HG02642 (cell line): ENCODE data around the gene NLGN1.
"Not testable (repeated sequence)": the region's sequence is repeated elsewhere in the genome, so short reads cannot be mapped to it uniquely, and the experiment has no call there.

Experiments used
- ATAC-seq: cut with Tn5 transposase; IDR thresholded peaks from one replicate; pipeline ENCODE4 v1.9.1; 2021; ENCODE audit warnings: mild to moderate bottlenecking; ENCODE audit not compliant: unreplicated experiment, poor library complexity

The NLGN1 gene

DNA sequence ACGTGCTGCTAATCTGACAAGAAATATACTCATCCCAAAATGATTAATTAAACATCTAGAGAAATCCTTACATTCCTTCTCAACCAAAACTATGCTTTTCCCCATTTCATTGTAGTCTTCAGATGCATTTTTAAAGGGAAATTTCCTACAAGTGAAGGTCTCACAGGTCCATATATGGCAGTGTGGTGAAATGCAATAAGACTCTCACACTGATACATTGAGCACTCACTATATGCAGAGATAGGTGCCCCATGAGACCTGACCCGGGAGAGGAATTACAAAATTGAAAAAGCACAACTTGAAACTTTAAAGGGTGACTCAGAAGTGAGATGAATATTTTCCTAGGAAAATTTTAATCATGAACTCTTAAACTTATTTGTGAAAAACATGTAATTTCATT is 832.4 kb downstream of the NLGN1 start:
- ATAC-seq, result no peak

DNA sequence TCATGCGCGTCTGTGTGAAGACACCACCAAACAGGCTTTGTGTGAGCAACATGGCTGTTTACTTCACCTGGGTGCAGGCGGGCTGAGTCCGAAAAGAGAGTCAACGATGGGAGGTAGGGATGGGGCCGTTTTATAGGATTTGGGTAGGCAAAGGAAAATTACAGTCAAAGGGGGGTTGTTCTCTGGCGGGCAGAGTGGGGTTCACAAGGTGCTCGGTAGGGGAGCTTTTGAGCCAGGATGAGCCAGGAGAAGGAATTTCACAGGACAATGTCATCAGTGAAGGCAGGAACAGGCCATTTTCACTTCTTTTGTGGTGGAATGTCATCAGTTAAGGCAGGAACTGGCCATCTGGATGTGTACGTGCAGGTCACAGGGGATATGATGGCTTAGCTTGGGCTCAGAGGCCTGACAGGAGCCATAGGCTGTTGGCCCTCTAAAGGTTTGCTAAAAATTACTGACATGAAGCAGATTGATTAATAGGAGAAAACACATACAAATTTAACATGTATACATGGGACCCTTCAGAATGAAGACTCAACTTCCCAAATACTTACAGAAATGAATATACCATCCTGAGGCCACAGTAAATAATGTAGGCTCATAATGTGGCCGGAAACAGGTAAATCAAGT is 834.6 kb downstream of the NLGN1 start:
- ATAC-seq, result not testable (repeated sequence)

DNA sequence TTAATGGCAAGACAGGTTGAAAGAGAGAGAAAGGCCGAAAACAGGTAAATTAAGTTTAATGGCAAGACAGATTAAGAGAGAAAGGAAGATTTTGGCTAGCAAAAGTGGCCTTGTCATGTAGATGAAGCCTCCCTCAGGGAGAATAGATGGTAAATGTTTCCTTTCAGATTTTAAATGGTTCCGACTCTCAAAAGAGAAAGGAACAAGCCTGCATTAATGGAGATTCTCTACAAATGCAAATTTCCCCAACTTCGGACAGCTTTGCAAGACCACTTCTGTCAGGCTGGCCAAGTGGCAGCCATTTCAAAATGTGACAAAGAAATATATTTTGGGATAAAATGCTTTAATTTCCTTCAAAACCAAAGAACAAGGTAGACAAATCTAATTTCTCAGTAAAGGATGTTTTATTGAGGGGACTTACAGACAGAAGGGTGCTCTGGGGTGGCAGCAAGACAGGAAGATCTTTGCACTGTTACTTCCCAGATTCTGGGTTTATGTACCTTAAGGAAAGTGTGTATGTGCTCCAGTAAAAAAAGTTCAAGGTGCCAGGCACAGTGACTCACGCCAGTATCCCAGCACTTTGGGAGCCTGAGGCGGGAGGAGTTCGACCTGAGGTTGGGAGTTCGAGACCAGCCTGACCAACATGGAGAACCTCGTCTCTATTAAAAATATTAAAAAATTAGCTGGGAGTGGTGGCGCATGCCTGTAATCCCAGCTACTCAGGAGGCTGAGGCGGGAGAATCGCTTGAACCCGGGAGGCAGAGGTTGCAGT is 835.3 kb downstream of the NLGN1 start:
- no peak for ATAC-seq

DNA sequence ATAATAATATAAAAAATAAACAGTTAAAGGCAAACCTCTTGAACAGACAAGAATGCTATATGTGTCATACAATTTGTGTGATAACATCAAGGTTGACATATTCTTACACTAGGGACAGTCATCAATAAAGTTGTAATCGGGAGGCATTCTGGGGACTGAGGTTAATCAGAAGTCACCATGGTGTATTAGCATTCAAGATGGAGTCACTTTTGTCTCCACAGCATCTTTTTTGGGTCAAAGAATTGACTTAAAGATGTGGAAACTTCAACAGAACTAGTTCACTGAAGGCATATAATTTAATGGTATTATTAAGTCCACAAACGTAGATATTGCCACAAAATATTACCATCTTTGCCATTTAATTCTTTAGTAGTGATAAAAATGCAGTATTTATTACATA is 836.0 kb downstream of the NLGN1 start:
- no peak for ATAC-seq

DNA sequence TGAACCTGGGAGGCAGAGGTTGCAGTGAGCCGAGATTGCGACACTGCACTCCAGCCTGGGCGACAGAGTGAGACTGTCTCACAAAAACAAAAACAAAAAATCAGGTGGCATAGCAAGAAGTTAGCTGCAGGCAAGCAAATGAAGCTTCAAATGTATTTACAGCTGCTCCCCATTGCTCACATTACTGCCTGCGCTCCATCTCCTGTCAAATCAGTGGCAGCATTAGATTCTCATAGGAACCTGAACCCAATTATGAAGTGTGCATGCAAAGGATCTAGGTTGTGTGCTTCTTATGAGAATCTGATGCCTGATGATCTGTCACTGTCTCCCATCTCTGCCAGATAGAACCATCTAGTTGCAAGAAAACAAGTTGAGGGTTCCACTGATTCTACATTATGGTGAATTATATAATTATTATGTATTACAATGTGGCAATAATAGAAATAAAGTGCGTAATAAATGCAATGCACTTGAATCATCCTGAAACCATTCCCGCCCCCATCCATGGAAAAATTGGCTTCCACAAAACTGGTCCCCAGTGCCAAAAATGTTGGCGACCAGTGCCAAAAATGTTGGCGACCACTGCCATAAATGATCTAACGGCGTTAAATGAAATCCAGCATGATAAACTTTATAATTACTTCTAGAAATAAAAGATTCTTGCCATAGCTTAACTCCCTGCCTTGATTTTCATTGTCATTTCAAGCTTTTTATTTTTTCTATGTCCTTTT is 844.9 kb downstream of the NLGN1 start:
- no peak for ATAC-seq

DNA sequence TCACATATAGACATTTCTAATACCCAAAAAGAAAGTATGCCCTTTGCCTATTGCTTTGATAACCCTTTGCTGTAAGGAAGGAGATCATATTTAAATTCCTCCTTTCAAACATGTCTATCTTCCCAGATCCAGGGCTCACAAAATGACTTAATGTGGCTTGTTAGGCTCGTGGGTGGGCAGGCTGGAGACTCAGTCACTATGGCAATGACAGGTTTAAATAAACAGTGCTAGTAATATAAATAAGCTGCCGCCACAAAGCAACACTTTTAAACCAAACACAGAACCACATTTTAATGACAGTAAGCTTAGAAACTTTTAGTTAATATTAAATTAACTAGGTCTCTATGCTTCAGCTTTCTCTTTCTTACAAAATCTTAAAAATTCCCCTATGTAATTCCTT is 845.6 kb downstream of the NLGN1 start:
- ATAC-seq, result no peak

DNA sequence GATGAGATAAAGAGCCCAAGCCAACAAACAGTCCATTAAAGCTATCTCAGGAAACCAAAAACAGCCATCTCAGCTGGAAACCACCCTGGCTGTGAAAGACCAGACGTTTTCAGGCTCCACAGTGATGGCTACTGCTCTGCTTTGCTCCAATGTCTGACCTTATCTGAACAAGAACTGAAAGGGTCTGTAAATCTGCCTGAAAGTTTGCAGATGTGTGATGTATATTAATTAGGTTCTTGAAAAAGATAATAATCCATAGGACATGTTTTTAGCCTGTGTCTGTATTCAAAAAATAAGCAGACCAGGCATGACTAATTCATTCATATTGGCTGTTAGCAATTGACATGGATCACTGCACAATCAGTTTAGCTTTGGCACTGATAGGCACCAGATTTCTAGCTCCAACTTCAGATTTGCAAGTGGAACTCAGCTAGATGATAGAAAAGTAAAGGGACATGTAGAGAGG is 850.2 kb downstream of the NLGN1 start:
- ATAC-seq, result no peak

DNA sequence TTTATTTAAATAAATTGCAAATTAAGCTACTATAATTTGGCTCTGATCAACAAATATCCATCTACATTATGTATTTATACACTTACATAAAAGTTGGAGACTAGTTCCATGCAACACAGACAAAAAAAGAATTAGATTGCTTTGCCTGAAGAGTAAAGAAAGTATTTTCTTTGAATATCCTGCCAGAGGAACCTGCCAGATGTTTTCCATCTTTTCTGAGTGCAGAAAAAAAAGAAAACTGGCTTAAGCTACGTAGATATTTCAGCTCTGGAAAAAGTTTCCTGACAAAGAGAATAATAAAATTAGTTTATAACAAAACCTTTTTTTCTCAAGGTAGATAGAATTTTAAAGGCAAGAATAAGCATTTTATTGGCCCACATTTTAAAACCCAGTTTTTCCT is 854.1 kb downstream of the NLGN1 start:
- no peak for ATAC-seq

DNA sequence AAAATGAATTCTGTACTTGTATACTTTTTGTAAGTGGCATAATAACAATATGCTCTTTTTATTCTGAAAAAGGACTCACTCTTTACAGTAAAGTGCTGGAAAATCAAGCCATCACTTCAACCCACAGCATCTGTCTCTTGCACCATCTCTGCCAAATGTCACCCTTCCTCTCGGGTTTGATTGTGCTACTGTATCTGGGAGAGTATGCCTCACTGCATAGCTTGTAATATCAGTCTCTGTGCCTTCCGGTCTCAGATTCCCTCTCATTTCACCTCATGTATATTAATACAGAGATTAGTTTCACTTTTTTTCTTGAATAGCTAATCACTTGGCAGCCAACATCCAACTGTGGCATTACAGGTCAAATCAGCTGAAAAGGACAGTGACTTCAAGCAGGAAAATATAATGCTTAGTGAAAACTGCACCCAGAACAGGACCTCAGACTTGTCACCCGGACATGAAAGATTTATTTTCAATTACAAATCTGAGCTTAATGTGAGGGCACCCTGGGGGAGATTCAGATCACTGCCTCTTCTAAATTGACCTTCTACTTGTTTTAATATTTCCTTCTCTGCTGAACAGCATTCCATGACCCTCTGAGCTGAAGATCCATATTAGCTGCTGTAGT is 855.8 kb downstream of the NLGN1 start:
- no peak for ATAC-seq

DNA sequence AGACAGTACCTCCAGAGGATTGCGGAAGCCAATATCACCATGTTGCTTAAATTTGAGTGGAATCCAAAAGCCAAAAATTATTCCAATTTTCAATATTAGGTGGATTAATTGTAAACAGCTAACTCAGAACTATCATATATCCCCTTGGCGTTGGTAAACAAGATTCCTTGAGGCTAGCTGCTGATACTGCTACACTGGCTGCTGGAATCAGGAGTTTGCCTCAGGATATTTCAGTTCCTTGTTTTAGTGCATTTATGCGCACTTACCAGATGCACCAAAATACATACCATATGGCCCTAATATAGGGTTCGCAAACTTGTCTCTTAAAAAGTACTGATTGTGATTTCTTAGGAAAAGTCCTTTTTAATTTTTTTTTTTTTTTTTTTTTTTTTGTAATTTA is 856.4 kb downstream of the NLGN1 start:
- ATAC-seq, result no peak

DNA sequence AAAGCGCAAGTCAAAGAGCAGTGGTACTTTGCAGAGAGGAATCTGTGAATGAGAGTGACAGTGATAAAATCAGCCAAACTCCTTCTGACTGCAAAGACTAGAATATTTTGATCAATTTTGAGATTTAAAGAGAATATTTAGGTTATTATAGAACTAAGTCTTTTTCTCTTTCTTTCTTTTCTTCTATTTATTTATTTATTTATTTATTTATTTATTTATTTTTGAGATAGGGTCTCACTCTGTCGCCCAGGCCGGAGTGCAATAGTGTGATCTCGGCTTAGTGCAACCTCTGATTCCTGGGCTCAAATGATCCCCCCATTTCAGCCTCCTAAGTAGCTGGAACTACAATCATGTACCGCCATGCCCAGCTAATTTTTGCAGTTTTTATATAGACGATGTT is 857.9 kb downstream of the NLGN1 start:
- ATAC-seq, result no peak

DNA sequence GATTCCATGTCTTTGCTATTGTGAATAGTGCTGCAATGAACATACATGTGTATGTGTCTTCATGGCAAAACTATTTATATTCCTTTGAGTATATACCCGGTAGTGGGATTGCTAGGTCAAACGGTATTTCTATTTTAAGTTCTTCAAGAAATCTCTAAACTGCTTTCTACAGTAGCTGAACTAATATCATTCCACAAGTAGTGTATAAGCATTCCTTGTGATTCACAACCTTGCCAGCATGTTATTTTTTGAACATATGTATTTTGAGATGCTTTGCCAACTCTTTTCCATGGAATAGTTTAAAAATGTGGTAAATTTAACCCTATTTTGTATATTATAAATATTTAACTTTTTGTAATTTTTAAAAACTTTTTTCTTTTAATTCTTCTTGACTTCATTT is 868.9 kb downstream of the NLGN1 start:
- no peak for ATAC-seq

DNA sequence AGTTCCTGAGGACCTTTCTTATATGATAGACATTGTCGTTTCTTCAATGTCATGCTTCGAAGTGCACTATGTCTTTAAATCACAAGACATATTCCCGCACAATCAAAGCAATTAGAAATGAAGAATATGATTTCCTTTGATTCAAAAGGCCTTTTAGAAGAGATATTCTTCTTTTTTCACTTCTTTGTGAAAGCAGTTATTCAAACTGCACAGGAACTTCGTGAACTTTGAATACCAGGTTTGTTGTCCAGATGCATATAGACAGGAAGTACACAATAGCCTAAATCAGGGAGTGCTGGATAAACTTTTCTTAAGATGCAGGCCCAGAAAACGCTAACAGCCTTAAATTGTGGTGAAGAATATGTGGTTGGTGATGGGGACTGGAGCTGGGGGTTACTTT is 870.5 kb downstream of the NLGN1 start:
- ATAC-seq, result no peak

DNA sequence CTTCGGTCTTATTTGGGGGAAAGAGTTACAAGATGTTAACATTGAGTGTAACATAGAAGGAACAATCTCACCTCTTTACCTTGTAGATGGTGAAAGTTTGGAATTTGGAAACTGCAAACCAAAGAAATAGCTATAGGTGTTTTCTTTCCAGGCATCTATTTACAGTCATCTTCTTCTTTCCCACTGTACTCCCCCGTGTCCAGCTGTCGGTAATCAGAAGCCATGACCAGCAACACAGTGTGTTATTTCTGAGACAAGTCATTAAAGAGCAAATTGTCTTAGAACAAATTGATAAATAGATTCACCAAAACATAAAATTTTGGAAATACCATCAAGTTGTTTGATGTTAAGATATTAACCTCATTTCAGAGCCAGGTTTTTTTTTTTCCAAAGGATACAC is 871.0 kb downstream of the NLGN1 start:
- ATAC-seq, result no peak

DNA sequence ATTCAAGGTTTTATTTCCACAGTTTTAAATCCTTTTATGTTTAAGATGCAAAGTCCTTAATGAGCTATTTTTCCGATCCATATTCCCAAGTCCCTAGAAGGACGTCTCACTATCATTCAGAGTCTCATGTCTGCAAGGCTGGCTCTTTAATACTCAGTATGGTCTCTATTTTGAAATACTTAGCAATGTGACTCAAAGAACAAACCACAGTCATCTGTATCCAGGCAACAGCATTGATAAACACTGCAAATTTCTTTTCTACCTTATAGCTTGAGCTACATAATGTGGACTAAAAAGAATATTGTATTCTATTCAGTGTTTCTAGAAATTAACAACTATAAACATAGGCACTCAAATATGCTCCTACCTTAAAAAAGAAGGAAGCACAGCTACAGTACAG is 873.3 kb downstream of the NLGN1 start:
- ATAC-seq, result no peak

DNA sequence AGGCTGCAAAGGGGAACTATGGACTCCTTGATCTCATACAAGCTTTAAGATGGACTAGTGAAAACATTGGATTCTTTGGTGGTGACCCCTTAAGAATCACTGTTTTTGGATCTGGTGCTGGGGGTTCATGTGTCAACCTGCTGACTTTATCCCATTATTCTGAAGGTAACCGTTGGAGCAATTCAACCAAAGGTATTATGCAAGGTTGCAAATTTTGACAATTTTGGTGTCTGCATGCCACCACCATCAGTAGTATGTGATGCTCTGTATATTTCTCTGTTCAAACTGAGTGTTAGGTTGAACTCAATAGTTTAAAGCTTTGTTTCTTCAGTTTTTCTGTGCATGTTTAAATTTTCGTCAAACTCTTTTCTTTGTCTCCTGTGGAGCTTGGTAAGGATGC is 877.8 kb downstream of the NLGN1 start:
- no peak for ATAC-seq

DNA sequence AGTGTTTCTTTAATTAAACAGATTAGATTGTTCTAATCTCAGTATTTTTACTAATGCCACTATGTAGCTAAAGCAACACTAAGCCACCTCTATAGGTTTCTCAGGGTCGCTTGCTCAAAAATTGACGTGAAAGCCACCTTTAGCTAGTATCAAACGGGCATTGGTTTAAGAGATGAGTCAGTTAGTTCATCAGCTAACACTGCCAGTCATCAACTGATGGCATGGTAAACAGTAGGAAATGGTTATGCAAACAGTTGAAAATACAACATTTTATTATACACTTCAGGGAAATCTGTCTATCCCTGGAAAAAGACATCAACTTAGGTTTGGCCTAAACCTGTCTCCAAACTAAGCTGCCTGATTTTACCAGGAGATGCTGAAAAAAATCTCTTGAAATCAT is 879.3 kb downstream of the NLGN1 start:
- ATAC-seq, result no peak

DNA sequence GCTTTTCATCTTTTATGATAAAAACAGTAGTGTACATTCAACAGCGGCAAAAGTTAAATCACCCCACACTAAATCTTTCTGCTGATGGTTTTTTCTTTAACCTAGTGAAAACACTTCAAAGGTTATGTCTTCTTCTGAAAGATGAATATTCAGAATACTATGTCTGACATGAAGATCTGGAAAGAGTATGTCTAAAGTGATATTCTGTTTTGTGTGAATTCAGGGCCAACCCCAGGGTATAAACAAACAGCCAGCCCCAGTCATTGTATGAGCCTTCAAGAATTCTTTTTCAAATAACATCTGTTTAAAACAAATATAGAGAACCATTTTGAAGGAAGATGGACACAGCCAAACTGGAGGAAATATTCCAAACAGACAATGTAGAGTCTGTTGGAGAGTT is 880.5 kb downstream of the NLGN1 start:
- no peak for ATAC-seq

DNA sequence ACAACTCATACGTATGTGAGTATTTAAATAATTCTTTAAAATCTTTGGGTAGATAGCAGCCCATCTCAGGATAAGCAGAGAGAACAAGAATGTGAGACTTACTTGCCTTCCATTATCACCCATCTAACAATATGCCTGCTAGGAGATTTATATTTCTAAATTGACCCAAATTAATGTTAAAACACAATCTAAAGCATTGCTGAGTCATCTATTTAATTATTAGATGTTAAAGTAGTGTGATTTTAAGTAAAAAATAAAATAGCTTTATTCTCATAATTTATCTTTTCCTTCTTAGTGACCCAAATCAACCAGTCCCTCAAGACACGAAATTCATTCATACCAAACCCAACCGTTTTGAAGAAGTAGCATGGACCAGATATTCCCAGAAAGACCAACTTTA is 882.6 kb downstream of the NLGN1 start:
- no peak for ATAC-seq

DNA sequence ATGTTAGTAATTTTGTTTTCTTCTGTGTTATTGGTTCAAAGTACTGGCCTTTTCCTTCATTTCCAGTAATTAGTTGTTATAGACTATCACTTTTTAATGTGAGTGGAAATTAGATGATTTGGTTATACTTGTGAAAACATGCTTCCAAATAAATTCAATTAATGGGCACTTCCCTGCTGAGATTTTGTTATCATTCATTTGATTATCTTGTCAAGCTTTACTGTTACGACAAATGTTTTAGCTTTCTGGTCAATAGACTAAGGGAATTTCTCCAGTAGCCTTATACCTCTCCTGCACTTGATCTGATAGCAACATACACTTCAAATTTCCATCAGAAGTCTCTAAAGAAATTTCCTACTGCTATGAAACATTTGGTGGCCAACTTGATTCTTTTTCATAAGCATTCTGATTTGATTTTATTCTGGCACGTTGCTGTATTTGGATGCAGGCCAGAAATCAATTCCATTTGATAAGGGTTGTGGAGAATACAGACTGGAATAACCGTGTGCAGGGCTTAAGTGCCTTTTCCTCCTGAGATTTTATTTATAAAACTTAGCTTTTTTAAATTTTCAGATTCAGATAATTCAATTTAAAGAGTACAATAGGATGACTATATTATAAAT is 887.8 kb downstream of the NLGN1 start:
- no peak for ATAC-seq

DNA sequence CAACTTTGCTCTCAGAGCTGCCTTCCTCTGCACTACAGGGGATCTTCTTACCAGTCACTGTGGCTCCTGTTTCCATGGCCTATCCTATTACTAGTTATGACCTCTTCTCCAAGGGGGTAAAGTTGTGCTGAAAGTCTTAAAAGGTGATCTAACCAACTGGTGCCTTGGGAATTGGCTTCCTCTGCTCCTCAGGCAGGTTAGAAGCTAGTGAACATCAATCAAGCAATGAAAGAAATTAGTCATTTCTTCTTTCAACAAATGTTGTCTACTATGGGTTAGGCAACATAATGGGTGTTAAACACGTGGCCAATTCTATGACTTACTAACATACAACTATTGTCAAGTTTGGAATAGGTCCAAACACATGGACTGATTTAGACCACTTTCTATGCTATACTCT is 890.2 kb downstream of the NLGN1 start:
- no peak for ATAC-seq
